ENCODE data around the gene CHSY1.

CHSY1 gene

GRCh38 chr15:101213147-101213546 lies 38.7 kb downstream of the CHSY1 start:
- Histone ChIP-seq H3K27me3 (ENCODE audit: insufficient read depth, low read length, poor library complexity, severe bottlenecking) (no peaks in the 10 kb centered on the region), H3K9me3 (ENCODE audit: insufficient read depth, low read depth, low read length) (no peaks in the 10 kb centered on the region), H3K9me2 (replicated peaks; ENCODE audit: low read depth, low read length) (no peaks in the 10 kb centered on the region), H4K20me1 (ENCODE audit: insufficient read depth, low read length, poor library complexity, severe bottlenecking) (peaks cover 95% of the 10 kb centered on the region), H3K36me3 (ENCODE audit: insufficient read depth, low read length) (peaks cover 43% of the 10 kb centered on the region; the same call in 1 of the 2 replicates), H3K79me2 (ENCODE audit: insufficient read depth, low read length) (peaks cover 100% of the 10 kb centered on the region), H3K9ac (ENCODE audit: low read depth, low read length, poor library complexity, severe bottlenecking) (no peak overlapping the region), H3K4me2 (ENCODE audit: low read depth, low read length, poor library complexity, severe bottlenecking) (no peak overlapping the region), H2AFZ (ENCODE audit: low read length) (no peak overlapping the region), H3K4me3 (ENCODE audit: low read length, poor library complexity, severe bottlenecking) (no peak overlapping the region), H3F3A (ENCODE audit: low read depth) (0 out of 2 replicates have a peak, but pooled peaks cover 3% of the 10 kb centered on the region), H3K4me1 (ENCODE audit: insufficient read depth, low read length, poor library complexity, severe bottlenecking) (peaks cover 19% of the 10 kb centered on the region)
- TF ChIP-seq EZH2phosphoT487 (IDR thresholded peaks at IDR 0.05; ENCODE audit: borderline replicate concordance) (no peak), CTCF (conservative IDR thresholded peaks at IDR 0.05; ENCODE audit: low read length) (no peak)

GRCh38 chr15:101211897-101212296 lies 40.0 kb downstream of the CHSY1 start:
- Histone ChIP-seq H3K27me3 (ENCODE audit: insufficient read depth, low read length, poor library complexity, severe bottlenecking) (no peaks in the 10 kb centered on the region), H3K4me3 (ENCODE audit: low read length, poor library complexity, severe bottlenecking) (no peak overlapping the region), H3K9me3 (ENCODE audit: insufficient read depth, low read depth, low read length) (no peaks in the 10 kb centered on the region), H3F3A (ENCODE audit: low read depth) (0 out of 2 replicates have a peak, but pooled peaks cover 3% of the 10 kb centered on the region), H4K20me1 (ENCODE audit: insufficient read depth, low read length, poor library complexity, severe bottlenecking) (peaks cover 95% of the 10 kb centered on the region), H3K9me2 (replicated peaks; ENCODE audit: low read depth, low read length) (no peaks in the 10 kb centered on the region), H3K4me1 (ENCODE audit: insufficient read depth, low read length, poor library complexity, severe bottlenecking) (peaks cover 19% of the 10 kb centered on the region), H3K79me2 (ENCODE audit: insufficient read depth, low read length) (peaks cover 100% of the 10 kb centered on the region), H3K4me2 (ENCODE audit: low read depth, low read length, poor library complexity, severe bottlenecking) (no peak overlapping the region), H3K36me3 (ENCODE audit: insufficient read depth, low read length) (peaks cover 31% of the 10 kb centered on the region; the same call in 1 of the 2 replicates), H2AFZ (ENCODE audit: low read length) (no peak overlapping the region), H3K9ac (ENCODE audit: low read depth, low read length, poor library complexity, severe bottlenecking) (no peak overlapping the region)
- TF ChIP-seq CTCF (conservative IDR thresholded peaks at IDR 0.05; ENCODE audit: low read length) (no peak), EZH2phosphoT487 (IDR thresholded peaks at IDR 0.05; ENCODE audit: borderline replicate concordance) (no peak)

GRCh38 chr15:101210466-101210865 lies 41.4 kb downstream of the CHSY1 start:
- Histone ChIP-seq H3K36me3 (ENCODE audit: insufficient read depth, low read length) (peaks cover 20% of the 10 kb centered on the region; the same call in 1 of the 2 replicates), H3K4me1 (ENCODE audit: insufficient read depth, low read length, poor library complexity, severe bottlenecking) (peaks cover 27% of the 10 kb centered on the region), H3F3A (ENCODE audit: low read depth) (0 out of 2 replicates have a peak, but pooled peaks cover 3% of the 10 kb centered on the region), H3K9me3 (ENCODE audit: insufficient read depth, low read depth, low read length) (no peaks in the 10 kb centered on the region), H4K20me1 (ENCODE audit: insufficient read depth, low read length, poor library complexity, severe bottlenecking) (peaks cover 95% of the 10 kb centered on the region), H3K27me3 (ENCODE audit: insufficient read depth, low read length, poor library complexity, severe bottlenecking) (no peaks in the 10 kb centered on the region), H3K9me2 (replicated peaks; ENCODE audit: low read depth, low read length) (no peaks in the 10 kb centered on the region), H2AFZ (ENCODE audit: low read length) (no peak overlapping the region), H3K4me2 (ENCODE audit: low read depth, low read length, poor library complexity, severe bottlenecking) (peak overlapping the region; percentile 13), H3K9ac (ENCODE audit: low read depth, low read length, poor library complexity, severe bottlenecking) (no peak overlapping the region), H3K4me3 (ENCODE audit: low read length, poor library complexity, severe bottlenecking) (no peak overlapping the region), H3K79me2 (ENCODE audit: insufficient read depth, low read length) (peaks cover 100% of the 10 kb centered on the region)
- TF ChIP-seq EZH2phosphoT487 (IDR thresholded peaks at IDR 0.05; ENCODE audit: borderline replicate concordance) (no peak), CTCF (conservative IDR thresholded peaks at IDR 0.05; ENCODE audit: low read length) (no peak)
